ENCODE results near the gene PSENEN.
"Not testable (repeated sequence)": the region's sequence is repeated elsewhere in the genome, so short reads cannot be mapped to it uniquely, and the experiment has no call there.

Gene PSENEN

DNA sequence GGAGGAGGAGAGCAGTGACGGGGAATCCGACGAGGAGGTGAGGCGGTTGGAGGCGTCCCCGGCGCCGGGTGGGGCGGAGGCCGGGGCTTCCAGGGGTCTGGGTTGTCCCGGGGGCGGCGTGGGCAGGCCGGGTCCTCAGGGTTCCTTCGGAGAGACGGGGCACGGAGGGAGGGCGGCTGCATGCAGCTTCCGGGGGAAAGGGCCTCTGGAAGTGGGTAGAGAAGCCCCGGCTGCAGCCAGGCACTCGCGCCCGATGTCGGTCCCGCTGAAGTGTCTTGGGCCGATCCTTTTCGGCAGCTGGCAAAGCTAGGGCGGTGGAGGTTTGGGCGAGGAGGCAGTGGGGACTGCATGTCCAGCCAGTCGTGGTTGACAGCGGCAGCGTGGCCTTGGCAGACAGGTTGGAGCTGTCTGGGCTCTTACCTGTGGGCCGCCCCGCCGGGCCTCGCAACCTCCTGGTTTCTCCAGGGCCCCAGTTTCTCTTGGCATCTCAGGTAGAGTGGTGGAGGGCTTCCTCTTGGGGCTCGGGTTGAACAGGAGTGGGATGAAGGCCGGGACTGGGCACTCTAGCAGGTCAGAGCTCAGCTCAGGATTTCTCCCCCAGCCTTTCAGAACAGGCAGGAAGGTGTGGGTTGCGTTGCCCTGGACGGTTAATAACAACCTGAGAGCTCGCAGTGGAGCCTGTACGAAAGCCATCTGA is 27.0 kb upstream of the PSENEN start:
- DNase-seq (ENCODE audit: low read depth): no peak

DNA sequence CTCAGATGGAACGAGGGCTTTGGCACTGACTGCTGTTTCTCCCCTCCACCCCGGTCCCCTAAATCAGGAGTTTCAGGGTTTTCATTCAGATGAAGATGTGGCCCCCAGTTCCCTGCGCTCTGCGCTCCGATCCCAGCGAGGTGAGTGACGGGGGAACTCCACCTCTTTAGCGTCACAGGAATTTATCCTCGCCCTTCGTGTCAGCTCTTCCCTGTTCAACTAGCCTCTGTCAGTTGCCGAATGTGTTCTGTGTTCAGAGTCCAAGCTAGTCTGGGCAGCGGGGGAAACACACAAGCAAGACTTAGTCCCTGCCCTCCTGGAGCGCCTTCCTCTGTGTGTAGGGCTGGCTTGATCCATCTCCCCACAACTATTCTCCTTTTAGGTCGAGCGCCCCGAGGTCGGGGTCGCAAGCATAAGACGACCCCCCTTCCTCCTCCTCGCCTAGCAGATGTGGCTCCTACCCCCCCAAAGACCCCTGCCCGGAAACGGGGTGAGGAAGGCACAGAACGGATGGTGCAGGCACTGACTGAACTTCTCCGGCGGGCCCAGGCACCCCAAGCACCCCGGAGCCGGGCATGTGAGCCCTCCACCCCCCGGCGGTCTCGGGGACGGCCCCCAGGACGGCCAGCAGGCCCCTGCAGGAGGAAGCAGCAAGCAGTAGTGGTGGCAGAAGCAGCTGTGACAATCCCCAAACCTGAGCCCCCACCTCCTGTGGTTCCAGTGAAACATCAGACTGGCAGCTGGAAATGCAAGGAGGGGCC is 25.9 kb upstream of the PSENEN start:
- DNase-seq (ENCODE audit: low read depth): no peak

DNA sequence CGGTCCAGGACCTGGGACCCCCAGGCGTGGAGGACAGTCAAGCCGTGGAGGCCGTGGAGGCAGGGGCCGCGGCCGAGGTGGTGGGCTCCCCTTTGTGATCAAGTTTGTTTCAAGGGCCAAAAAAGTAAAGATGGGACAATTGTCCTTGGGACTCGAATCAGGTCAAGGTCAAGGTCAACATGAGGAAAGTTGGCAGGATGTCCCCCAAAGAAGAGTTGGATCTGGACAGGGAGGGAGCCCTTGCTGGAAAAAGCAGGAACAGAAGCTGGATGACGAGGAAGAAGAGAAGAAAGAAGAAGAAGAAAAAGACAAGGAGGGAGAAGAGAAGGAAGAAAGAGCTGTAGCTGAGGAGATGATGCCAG is 25.3 kb upstream of the PSENEN start:
- DNase-seq (ENCODE audit: low read depth): no peak

DNA sequence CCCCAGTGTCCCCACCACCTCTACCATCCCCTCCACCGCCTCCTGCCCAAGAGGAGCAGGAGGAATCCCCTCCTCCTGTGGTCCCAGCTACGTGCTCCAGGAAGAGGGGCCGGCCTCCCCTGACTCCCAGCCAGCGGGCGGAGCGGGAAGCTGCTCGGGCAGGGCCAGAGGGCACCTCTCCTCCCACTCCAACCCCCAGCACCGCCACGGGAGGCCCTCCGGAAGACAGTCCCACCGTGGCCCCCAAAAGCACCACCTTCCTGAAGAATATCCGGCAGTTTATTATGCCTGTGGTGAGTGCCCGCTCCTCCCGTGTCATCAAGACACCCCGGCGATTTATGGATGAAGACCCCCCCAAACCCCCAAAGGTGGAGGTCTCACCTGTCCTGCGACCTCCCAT is 24.8 kb upstream of the PSENEN start:
- no peak for DNase-seq (ENCODE audit: low read depth)

DNA sequence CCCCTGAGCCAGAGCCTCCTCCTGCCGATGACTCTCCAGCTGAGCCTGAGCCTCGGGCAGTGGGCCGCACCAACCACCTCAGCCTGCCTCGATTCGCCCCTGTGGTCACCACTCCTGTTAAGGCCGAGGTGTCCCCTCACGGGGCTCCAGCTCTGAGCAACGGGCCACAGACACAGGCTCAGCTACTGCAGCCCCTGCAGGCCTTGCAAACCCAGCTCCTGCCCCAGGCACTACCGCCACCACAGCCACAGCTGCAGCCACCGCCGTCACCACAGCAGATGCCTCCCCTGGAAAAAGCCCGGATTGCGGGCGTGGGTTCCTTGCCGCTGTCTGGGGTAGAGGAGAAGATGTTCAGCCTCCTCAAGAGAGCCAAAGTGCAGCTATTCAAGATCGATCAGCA is 24.1 kb upstream of the PSENEN start:
- no peak for DNase-seq (ENCODE audit: low read depth)

DNA sequence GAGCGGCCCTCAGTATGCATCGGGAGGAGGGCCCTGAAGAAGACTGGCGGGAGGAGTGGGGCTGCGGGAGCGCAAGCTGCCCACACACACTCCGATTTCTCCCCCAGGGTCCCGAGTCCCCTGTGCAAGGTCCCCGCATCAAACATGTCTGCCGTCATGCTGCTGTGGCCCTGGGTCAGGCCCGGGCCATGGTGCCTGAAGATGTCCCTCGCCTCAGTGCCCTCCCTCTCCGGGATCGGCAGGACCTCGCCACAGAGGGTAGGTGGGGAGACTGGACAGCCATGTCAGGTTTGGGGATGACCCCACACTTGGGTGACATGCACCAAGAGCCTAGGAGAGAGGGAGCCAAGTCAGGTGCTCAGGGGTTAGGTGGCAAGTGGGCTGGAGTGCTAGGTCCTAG is 23.0 kb upstream of the PSENEN start:
- no peak for DNase-seq (ENCODE audit: low read depth)

DNA sequence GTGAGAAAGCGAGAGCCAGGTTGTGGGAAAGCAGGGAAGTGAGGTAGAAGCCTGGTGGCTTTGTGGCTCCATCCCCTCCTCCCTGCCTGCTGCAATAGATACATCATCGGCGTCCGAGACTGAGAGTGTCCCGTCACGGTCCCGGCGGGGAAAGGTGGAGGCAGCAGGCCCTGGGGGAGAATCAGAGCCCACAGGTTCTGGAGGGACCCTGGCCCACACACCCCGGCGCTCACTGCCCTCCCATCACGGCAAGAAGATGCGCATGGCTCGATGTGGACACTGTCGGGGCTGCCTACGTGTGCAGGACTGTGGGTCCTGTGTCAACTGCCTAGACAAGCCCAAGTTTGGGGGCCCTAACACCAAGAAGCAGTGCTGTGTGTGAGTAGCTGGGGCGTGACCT is 22.6 kb upstream of the PSENEN start:
- DNase-seq (ENCODE audit: low read depth): no peak

DNA sequence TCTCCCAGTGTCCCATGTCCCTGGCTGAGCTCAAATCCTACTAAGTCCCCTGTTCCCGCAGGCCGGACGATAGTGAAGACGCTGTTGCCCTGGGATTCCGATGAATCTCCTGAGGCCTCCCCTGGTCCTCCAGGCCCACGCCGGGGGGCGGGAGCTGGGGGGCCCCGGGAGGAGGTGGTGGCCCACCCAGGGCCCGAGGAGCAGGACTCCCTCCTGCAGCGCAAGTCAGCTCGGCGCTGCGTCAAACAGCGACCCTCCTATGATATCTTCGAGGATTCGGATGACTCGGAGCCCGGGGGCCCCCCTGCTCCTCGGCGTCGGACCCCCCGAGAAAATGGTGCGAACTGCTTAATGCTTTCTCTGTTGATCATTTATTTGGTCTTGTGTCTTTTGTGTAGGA is 21.8 kb upstream of the PSENEN start:
- DNase-seq (ENCODE audit: low read depth): no peak

DNA sequence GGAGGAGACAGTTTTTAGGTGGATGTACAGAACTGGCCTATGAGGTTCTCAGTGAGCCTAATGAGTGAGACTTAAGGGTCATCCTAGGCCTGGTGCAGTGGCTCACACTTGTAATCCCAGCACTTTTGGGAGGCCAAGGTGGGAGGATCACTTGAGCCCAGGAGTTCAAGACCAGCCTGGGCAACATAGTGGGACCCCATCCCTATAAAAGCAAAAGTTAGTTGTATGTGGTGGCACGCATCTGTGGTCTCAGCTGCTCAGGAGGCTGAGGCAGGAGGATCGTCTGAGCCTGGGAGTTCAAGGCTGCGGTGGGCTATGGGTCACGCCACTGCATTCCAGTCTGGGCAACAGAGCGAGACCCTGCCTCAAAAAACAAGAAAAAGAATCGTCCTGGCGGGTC is 21.3 kb upstream of the PSENEN start:
- not testable (repeated sequence) for DNase-seq (ENCODE audit: low read depth)

DNA sequence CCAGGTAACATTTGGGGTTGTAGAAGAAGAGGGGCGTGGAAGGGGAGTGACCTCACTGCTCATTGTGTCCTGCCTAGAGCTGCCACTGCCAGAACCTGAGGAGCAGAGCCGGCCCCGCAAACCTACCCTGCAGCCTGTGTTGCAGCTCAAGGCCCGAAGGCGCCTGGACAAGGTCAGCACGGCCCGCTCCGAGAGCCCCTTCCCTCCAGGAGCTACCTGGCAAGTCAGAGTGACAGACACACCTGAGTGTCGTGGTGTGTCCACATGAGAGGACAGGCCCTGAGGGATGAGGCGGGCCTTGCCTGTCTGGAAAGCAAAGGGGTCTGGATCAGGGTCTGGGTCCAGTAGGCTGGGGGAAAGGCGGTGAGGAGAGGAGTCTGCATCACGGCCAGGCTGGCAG is 20.9 kb upstream of the PSENEN start:
- DNase-seq (ENCODE audit: low read depth): no peak

DNA sequence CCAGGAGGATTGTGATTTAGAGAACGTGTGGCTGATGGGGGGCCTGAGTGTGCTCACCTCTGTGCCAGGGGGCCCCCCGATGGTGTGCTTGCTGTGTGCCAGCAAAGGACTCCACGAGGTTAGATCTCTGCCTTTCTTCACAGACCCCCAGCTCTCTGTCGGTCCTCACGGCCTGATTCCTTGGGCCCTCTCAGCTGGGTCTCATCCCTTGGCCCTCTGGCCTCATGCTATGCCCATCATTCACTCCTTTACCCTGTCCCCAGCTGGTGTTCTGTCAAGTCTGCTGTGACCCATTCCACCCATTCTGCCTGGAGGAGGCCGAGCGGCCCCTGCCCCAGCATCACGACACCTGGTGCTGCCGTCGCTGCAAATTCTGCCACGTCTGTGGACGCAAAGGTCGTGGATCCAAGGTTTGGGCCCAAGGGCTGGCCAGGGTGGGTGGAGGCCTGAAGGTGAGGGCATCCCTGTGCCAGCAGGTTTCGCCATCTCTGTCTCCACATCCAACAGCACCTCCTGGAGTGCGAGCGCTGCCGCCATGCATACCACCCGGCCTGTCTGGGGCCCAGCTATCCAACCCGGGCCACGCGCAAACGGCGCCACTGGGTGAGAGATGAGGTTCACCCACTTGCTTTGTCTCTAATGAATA is 20.1 kb upstream of the PSENEN start:
- DNase-seq (ENCODE audit: low read depth): no peak

DNA sequence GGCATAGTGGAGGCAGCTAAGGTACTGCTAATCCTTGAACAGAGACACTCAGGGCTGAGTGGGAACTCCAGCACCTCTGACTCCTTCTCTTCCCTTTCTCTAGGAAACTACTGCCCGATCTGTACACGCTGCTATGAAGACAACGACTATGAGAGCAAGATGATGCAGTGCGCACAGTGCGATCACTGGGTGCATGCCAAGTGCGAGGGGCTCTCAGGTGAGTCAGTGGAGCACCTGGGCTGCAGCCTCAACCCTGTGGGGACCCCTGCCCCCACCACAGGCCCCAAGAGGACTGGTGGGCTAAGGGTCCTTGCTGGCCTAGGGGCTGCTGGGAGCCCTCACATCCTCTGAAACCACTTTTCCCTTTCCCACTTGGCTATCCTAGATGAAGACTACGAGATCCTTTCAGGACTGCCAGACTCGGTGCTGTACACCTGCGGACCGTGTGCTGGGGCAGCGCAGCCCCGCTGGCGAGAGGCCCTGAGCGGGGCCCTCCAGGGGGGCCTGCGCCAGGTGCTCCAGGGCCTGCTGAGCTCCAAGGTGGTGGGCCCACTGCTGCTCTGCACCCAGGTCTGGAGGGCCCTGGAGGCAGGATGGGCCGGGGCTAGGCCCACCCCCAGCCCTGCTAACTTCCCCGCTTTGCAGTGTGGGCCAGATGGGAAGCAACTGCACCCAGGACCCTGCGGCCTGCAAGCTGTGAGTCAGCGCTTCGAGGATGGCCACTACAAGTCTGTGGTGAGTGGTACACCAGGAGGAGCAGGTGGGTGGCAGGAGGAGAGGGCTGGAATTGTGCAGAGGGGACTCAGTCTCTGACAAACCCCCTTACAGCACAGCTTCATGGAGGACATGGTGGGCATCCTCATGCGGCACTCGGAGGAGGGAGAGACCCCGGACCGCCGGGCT is 18.1 kb upstream of the PSENEN start:
- DNase-seq (ENCODE audit: low read depth): no peak

DNA sequence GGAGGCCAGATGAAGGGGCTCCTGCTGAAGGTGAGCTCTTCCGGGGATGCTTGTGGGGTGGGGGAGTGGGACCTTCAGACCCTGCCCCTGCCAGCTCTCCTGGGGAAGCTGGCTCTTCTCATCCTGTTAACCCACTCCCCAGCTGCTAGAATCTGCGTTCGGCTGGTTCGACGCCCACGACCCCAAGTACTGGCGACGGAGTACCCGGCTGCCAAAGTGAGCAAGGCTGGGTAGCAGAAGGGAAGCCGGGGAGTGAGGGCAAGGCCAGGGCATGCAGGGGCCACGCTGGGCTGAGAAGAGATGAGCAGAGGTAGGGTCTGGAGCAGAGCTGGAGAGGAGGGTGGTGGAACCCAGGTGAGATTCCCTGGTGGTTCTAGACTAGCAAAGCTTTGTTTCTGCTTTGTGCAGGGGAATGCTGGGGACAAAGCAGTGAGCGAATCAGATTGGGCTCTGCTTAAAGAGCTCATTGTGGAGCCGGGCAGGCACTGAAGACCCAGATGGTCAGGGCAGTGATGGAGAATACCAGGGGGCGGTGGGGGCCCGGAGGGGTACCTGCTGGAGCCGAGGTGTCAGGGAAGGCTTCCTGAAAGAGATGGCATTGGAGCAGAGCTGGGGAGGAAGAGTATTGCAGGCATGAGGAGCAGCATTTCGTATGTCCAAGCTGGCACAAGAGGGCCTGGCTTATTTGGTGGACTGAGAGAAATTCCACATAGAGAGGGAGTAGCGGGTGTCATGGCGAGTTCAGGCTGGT is 17.3 kb upstream of the PSENEN start:
- DNase-seq (ENCODE audit: low read depth): no peak

DNA sequence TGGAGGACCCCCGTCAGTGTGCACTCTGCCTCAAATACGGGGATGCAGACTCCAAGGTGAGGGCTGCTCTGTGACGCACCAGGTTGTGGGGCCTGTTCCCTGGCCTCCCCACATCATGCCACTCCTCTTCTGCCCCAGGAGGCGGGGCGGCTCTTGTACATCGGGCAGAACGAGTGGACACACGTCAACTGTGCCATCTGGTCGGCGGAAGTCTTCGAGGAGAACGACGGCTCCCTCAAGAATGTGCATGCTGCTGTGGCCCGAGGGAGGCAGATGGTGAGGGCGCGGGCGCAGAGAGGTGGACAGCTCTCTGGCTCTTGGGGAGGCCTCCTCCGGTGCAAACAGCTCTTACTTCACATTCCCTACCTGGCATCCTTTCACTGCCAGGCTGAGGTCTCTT is 16.4 kb upstream of the PSENEN start:
- no peak for DNase-seq (ENCODE audit: low read depth)

DNA sequence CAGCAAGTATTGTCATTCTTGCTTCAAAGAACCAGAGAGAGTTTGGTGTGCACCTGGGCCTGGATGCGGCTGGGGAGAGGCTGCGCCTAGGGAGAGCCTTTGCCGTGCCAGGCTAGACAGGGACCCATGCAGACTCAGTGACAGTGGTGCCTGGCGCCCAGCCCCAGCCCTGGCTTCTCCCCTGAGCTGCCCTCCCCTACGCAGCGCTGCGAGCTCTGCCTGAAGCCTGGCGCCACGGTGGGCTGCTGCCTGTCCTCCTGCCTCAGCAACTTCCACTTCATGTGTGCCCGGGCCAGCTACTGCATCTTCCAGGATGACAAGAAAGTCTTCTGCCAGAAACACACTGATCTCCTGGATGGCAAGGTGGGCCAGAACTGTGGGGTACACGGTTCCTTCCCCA is 15.7 kb upstream of the PSENEN start:
- no peak for DNase-seq (ENCODE audit: low read depth)

DNA sequence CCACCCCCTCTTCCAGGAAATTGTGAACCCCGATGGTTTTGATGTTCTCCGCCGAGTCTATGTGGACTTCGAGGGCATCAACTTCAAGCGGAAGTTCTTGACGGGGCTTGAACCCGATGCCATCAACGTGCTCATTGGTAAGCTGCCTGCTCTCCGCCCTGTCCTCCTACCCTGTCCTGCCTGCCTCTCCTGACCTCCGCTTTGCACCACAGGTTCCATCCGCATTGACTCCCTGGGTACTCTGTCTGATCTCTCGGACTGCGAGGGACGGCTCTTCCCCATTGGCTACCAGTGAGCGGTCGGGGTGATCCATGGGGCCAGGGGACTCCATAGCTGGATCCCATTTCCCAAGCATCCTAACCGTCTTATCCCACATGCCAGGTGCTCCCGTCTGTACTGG is 15.1 kb upstream of the PSENEN start:
- no peak for DNase-seq (ENCODE audit: low read depth)

DNA sequence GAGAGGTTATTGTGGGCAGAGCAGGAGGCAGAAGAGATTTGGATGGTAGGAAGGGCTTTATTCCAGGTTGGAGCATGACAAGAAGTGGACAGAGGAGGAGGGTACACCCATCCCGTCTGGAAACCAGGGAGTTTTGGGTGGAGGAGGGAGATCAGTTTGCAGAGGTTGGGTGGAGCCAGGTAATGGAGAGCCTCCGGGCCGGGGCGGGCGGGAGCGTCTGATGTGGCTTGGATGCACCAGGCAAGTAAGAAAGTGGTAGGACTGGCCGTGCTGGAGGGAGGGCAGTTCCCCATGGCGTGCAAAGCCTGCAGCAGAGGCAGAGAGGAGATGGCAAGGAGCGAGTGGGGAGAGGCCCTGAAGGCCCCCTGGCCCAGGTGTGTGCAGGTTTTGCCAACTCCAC is 14.1 kb upstream of the PSENEN start:
- DNase-seq (ENCODE audit: low read depth): no peak

DNA sequence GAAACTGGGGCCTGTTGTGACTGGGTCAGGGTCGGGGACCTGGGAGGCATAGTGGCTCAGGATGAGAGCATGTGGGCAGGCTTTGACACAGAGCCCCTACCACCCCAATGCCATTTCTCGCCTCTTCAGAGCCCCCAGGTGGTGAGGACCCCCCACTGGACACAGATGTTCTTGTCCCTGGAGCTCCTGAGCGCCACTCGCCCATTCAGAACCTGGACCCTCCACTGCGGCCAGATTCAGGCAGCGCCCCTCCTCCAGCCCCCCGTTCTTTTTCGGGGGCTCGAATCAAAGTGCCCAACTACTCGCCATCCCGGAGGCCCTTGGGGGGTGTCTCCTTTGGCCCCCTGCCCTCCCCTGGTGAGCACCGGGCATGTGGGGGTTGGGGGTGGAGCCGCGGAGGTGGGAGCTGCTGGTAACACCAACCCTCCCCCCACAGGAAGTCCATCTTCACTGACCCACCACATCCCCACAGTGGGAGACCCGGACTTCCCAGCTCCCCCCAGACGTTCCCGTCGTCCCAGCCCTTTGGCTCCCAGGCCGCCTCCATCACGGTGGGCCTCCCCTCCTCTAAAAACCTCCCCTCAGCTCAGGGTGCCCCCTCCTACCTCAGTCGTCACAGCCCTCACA is 13.6 kb upstream of the PSENEN start:
- no peak for DNase-seq (ENCODE audit: low read depth)

DNA sequence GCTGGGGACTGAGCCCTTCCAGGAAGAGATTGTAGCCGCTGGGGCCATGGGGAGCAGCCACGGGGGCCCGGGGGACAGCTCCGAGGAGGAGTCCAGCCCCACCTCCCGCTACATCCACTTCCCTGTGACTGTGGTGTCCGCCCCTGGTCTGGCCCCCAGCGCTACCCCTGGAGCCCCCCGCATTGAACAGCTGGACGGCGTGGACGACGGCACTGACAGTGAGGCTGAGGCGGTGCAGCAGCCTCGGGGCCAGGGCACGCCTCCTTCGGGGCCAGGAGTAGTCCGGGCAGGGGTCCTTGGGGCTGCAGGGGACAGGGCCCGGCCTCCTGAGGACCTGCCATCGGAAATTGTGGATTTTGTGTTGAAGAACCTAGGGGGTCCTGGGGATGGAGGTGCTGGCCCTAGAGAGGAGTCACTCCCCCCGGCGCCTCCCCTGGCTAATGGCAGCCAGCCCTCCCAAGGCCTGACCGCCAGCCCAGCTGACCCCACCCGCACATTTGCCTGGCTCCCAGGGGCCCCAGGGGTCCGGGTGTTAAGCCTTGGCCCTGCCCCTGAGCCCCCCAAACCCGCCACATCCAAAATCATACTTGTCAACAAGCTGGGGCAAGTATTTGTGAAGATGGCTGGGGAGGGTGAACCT is 12.8 kb upstream of the PSENEN start:
- no peak for DNase-seq (ENCODE audit: low read depth)

DNA sequence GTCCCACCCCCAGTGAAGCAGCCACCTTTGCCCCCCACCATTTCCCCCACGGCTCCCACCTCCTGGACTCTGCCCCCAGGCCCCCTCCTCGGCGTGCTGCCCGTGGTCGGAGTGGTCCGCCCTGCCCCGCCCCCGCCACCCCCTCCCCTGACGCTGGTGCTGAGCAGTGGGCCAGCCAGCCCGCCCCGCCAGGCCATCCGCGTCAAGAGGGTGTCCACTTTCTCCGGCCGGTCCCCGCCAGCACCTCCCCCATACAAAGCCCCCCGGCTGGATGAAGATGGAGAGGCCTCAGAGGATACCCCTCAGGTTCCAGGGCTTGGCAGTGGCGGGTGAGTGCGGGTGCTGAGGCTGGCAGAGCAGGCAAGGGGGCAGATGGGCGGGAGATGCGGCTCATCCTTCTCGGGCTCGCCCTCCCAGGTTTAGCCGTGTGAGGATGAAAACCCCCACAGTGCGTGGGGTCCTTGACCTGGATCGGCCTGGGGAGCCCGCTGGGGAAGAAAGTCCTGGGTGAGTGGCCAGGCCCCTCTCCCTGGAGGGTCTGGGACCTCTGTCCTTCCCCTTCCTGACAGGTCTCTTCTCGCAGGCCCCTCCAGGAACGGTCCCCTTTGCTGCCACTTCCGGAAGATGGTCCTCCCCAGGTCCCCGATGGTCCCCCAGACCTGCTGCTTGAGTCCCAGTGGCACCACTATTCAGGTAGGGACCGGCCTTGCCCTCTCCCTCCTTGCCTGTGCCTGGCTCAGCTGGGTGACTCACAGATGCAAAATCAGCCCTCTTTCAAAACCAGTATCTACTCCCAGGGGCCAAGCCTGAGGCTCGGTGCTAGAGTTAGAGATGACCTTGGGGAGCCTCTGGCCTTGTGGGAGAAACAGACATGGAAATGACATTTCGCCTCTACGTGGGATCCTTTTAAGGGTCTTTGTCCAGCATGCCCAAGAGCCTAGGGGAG is 12.0 kb upstream of the PSENEN start:
- no peak for DNase-seq (ENCODE audit: low read depth)

All from stimulated activated CD8-positive, alpha-beta memory T cell treated with anti-CD3 and anti-CD28 coated beads, Interleukin-7, amount 100 ng/mL, for 24 hours (primary cell).